CD1c-positive myeloid dendritic cell (primary cell): ENCODE results near the gene EDEM1.
"Not testable (repeated sequence)": the region's sequence is repeated elsewhere in the genome, so short reads cannot be mapped to it uniquely, and the experiment has no call there.

Experiments
- DNase-seq: peaks from one replicate; pipeline ENCODE4 v3.0.0-alpha.2; 2016; ENCODE audit errors: extremely low spot score

EDEM1 gene

DNA sequence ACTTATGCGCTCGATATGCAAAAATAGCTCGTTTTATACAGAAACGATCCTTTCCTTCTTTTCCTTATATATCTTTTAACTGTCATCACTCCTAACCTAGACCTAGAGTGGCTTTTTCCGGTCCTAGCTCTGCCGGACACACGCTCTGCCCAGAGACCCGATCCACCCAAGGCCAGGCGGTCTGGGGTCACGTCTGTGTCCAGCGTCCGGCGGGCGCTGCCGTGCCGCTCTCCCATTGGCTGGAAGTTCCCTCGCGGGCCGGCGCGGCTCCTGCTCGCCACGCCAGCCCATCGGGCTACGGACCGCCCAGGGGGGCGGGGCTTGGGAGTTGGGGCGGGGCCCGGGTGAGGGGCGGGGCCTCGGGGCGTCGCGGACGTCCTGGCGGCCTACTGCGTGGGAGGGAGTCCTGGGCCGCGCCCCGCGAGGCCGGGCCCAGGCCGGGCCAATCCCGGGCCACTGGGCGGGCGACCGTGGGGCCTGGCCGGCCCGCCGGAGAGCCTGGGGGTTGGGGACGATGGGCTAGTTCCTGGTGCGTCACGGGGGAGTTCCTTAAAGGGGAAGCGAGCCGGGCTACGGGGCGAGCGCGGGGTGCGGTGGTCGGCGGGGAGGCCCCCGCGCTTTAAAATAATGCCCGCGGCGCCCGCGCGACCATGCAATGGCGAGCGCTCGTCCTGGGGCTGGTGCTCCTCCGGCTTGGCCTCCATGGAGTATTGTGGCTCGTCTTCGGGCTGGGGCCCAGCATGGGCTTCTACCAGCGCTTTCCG is at the start of gene EDEM1:
TSS of gene EDEM1 (plus strand) at position 552 of the 764 bp plus-strand sequence. CDS start at position 651, 99 bp downstream.
- peak; percentile 99 for DNase-seq

- DNase-seq, result no peak
Observed at GRCh38 chr3:5138214-5138981, 49.1 kb upstream of the EDEM1 start.

DNA sequence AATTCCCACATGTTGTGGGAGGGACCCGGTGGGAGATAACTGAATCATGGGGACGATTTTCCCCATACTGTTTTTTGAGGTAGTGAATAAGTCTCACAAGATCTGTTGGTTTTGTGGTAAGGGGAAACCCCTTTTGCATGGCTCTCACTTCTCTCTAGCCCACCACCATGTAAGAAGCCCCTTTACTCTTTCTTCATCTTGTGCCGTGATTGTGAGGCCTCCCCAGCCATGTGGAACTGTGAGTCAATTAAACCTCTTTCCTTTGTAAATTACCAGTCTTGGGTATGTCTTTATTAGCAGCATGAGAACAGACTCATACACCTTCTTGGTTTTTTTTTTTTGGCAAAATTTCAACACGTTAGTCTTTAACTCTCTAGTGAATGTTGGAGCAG is 47.3 kb upstream of the EDEM1 start:
- peak; percentile 88 for DNase-seq

DNA sequence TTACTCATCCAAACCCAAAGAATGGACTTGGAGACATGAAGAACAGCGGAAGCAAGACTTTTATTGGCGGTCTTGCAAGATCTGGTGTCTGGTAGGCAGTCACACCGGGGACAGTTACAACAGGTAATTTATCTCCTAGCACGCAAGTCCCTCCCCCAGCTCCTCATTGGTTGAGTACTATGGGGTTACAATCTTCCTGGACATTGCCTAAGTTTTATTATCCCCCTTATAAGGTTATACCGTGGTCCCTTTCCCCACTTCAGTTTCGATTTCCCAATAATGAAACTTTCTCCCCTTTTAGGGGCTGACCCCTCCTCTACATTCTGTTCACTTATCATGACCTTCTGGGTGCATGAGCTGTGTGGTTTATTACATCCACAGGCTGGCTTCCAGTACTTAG is 46.7 kb upstream of the EDEM1 start:
- no peak for DNase-seq

DNA sequence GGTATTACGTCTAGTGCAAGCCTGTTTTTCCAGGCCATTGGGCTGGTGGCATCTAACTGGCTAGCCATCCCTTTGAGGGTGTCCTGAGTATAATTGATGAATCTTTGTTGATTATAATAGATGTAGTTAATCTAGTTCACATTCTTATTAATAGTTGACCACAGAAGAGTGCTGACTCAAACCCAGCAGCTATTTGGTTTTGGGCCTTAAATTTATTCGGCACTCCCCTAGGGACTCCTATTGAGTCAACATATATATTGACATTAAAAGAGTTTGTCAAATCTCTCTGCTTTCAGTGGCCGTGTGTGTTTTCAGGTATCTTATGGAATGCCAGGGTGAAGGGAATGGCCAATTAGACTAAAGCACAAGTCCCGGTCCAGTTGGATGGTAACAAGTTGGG is 45.7 kb upstream of the EDEM1 start:
- no peak for DNase-seq

DNA sequence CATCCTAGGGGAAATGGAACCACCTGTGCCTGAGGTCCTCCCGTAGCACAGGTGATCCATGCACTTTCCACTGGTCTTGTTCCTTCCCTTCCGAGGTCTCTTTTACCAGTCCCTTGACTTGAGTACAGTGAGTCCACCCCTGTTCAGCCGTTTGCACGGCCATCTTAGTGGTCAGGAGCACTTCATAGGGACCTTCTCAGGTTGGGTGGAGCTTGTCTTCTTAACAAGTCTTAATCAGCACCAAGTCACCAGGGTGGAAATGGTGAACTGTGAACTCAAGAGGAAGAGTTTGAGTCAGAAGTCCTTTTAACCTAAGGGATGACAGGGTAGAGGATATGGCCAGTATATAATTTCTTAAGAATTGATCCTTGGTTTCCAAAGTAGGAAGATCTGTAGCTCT is 44.0 kb upstream of the EDEM1 start:
- DNase-seq, result peak; percentile 77

- peak; percentile 88 for DNase-seq
Observed at GRCh38 chr3:5144316-5144994, 43.1 kb upstream of the EDEM1 start.

- DNase-seq, result no peak
Observed at GRCh38 chr3:5145120-5145519, 42.4 kb upstream of the EDEM1 start.

- DNase-seq, result not testable (repeated sequence)
Observed at GRCh38 chr3:5147152-5147551, 40.4 kb upstream of the EDEM1 start.

GRCh38 chr3:5149306-5149880 is 38.1 kb upstream of the EDEM1 start:
- DNase-seq, result no peak

- no peak for DNase-seq
Observed at GRCh38 chr3:5151586-5151985, 35.9 kb upstream of the EDEM1 start.

DNA sequence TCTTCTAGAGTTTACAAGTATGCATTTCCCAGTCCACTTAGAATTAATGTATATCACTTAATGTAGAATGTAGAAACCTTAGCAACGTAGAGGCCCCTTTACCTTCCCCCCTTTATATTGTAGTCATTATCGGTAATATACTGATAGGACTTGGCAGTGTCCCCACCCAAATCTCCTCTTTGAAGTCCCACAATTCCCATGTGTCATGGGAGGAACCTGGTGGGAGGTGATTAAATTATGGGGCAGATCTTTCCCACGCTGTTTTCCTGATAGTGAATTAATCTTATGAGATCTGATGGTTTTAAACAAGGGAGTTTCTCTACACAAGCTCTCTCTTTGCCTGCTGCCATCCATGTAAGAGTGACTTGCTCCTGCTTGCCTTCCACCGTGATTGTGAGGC is 34.4 kb upstream of the EDEM1 start:
- DNase-seq, result no peak

DNA sequence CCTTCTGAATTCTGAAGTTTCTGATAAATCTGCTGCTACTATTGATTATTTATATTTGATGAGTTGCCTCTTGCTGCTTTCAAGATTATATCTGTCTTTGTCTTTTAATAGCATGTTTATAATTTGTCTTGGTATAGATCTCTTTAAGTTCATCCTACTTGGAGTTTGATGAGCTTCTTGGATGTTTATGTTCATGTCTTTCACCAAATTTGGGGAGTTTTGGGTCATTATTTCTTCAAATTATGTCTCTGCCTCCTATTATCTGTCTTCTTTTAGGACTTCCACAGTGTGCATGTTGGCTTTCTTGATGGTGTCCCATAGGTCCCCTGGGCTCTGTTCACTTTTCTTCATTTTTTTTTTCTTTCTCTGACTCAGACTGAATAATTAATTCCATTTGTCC is 32.3 kb upstream of the EDEM1 start:
- DNase-seq, result no peak

- DNase-seq, result no peak
Observed at GRCh38 chr3:5160321-5160720, 27.2 kb upstream of the EDEM1 start.

GRCh38 chr3:5160940-5161858 is 26.3 kb upstream of the EDEM1 start:
- no peak for DNase-seq

DNA sequence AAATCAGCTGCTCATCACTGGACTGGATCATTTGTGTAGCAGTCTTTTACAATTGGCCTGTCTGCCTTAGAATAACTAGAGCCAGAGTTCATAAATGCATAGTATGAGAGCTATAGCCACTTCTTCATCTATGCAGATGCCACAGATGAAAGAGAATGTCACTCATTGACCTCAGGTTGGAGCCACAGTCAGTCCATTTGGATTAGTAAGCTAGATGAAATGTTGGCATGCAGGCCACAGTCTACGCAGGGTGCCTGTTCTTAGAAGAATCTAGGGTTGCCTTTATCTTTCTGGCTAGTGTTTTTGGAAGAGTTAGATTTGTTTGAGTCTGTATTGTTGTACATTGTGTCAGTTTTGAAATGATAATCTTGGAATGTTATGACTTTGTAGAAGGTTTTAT is 25.4 kb upstream of the EDEM1 start:
- no peak for DNase-seq

- no peak for DNase-seq
Observed at GRCh38 chr3:5165698-5166097, 21.8 kb upstream of the EDEM1 start.

DNA sequence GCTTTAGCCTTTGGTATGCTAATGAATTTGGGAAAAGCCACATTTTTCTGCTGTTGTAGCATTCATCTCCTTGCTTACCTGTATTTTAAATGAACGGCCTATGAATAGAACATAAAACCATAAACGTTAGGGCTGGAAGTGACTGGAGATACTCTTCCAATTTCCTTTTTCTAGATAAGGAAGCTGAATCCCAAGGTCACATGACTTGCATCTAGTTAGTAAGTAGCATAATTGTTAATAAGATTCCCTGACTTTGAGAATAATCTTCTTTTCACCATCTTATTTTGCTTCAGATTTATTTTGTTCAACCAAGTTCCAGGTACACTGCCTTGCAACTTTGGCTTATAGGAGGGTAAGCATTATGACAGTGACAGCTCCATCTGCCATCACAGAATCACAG is 20.7 kb upstream of the EDEM1 start:
- no peak for DNase-seq

- DNase-seq, result no peak
Observed at GRCh38 chr3:5168110-5168509, 19.4 kb upstream of the EDEM1 start.

GRCh38 chr3:5169807-5170206 is 17.7 kb upstream of the EDEM1 start:
- DNase-seq, result no peak

GRCh38 chr3:5170975-5171374 is 16.5 kb upstream of the EDEM1 start:
- no peak for DNase-seq
